Fibroblast of peridontal ligament (primary cell): ENCODE data around the gene ABCA3.
"Not testable (repeated sequence)": the region's sequence is repeated elsewhere in the genome, so short reads cannot be mapped to it uniquely, and the experiment has no call there.

Experiments used
- DNase-seq: peaks from one replicate; pipeline ENCODE4 v3.0.0-alpha.2; 2010; ENCODE audit errors: extremely low read depth

Gene ABCA3

DNA sequence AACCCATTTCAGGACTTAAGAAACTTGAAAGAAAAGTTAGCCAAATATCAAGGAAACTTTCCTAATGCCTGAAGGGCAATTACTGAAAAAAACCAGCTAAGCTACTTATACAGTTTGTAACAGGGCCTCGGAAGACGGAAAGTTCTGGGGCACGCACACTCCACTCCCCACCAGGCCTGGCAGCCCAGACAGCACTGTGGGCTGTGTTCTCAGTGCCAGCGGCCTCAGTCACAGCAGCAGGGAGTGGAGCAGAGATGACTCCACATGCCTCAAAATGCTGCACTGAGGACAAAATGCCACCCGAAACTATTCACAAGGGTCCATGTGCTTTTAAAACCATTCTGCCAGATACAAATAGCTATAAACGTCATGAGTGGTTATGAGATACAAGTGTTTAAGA lies 82.8 kb downstream of the ABCA3 start:
- no peak for DNase-seq

DNA sequence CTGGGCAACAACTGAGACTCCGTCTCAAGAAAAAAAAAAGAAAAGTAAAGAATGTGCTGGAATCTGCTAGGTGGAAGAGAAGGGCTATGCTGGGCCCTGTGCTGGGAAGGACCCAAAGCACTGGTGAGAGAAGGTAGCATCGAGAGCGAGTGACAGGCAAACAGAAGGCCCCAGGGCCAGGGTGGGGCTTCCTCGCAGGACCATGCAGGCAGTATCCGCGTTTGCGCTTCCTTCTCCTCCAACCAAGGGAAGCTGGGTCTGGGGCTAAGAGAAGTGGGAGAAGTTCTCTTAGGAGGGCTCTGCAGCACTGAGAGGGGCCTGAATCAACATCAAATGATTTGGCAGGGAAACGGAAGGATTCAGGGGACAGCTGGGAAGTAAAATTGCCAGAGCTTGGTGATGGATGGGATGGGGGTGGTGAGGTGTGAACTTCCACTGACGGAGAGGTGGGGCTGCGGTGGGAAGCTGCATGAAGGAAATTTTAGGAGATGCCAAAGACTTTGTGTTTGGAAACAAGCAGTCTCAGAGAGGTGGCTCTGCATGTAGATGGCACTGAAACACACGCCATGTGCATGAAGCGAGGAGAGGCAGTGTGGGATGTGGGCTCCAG lies 83.9 kb downstream of the ABCA3 start:
- DNase-seq: no peak

DNA sequence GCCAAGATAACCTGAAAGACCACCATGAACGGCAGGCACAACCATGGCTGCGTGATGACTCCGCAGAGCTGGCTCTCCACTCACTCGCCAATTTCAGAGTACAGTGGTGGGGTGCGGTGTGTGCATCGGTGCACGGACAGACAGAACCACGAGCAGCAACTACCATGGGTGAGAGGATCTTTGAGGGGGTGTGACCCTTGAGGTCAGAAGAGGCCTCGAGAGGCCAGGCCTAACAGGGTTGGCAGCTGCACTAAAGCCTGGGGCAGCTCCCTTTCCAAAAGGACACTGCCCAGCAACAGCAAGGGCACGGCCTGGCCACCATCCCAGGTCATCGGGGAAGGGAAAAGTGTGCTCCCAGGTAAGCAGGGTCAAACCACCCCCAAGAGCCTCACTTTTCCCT lies 87.2 kb downstream of the ABCA3 start:
- no peak for DNase-seq

DNA sequence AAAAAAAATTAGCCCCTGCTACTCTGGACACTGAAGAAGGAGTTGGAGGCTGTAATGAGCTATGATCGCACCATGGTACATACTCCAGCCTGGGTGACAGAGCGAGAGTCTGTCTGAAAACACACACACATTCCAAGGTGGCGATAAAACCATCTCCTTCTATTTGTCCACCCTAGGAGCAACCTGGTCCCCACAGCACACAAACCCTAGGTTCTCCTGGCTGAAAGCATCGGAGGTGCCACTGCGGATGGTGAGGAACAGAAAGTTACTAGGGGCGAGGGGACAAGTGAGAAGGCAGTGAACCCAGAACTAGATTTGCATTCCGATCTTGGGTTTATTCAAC lies 87.8 kb downstream of the ABCA3 start:
- DNase-seq: no peak

DNA sequence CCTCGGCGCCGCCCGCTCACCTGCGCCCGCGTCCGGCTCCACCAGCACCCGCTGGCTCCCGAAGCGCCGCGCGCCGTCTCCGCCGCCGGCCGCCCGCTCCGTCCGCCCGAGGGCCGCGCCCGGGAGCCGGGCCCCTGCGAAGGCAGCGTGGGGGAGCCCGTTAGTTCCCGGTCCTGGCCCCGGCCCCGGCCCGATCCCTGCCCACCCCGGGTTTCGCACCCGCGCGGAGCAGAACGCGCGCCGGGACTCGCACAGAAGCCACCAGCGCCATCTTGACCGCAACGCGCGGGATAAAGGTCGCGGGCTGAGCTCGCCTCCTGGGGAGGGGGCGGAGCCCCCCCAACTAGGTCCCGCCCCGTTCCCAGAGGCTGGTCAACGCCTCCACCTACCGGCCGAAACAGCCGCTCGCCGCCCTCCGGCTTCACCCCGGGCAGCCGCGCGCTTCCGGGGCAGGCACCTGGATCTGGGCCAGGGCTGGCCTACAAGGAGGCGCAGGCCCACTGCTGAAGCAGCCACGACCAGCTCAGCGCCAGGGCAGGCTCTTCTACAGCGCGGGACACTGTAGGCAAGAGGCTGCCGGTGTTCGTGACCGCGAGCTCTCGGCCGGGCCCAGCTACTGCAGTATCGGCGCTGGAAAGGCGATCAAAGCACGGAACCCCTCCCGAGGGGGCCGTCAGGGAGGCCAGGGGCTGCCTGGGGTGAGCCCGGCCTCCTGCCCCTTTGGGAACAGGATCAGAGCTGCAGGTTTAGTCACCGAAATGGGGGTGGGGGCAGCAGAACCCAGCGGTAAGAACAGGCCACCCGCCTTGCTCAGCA lies 89.0 kb downstream of the ABCA3 start, which contains the start of gene ECI1:
Gene ECI1 (minus strand): TSS at position 292 of the 816 bp plus-strand sequence. CDS start 21 bp downstream, at position 271.
- peak; percentile 92 for DNase-seq

DNA sequence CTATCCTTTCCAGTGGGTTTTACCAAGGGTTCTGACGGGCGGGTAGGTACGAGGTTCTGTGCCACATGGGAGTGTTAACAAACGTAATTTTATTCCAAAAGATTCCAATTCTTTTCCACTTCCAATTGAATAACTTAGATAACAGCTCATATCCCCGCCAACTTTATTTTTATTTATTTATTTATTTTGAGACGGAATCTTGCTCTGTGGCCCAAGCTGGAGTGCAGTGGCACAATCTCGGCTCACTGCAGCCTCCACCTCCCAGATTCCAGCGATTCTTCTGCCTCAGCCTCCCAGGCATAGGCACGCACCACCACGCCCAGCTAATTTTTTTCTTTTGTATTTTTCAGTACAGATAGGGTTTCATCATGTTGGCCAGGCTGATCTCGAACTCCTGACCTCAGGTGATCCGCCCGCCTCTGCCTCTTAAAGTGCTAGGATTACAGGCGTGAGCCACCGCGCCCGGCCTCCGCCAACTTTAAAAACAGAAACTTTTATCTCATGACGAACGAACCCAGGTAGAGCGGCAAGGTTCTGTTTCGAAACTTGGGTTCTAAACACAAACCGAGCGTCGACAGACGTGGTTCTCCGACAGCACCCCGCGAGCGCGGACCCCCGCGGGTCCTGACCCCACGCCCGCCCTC lies 89.8 kb downstream of the ABCA3 start:
- peak; percentile 12 for DNase-seq

DNA sequence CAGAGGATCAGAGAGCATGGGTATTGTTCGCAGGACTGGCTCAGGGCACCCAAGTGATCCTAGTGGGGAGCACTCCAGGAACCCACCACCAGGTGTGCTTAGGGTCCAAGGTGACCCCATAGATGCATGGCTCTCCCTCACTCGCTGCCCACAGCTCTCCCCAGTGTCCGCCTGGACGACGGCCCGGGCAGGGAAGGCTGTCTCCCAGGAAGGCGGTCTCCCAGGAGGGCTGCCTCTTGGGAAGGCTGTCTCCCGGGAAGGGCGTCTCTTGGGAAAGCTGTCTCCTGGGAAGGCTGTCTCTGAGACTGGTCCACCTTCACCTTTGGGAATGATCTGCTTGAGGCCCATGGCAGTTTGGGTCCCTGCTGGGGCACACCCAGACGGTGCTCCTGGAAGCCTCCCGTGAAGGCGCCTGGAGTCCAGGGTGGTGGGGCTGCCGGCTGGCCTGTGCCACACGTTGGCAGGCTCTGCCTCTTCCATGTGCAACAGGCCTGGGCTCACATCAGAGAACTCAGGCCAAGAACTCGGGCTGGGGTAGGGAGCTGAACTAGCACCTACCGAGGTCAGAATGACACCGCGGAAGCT lies 94.1 kb downstream of the ABCA3 start:
- DNase-seq: no peak

DNA sequence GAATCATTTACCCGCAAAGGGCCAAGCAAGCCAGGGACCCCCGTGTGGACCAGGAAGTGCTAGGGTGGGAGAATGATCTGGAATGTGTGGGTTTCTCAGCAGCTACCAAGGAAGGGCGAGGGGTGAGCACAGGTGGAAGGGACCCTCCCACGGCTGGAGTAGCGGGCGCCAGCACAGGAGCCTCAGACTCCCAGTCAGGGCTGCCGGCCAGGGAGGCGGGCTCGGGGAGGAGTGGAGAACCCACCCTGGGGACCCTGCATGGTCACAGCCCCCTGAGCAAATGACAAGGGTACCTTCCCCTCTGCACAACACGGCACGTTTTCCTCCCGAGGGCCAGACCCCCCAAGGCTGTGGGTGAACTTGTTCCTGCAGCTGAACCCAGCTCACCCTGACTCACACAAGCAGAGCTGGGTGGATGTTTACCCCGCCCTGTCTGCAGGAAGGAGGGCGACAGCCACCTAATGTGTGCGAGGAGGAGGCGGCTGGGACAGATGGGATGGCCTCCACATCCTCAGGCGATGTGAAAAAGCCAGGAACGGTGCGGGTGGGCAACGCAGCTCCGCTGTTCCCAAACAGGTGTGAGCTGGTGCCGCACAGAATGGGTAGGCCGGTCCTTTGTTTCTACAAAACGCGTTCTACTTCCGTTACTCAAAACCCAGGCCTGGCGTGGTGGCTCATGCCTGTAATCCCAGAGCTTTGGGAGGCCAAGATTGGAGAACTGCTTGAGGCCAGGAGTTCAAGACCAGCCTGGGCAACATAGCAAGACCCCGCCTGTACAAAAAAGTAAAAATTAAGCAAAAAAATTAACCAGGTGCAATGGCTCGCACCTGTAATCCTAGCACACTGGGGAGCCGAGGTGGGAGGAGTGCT lies 95.4 kb downstream of the ABCA3 start:
- DNase-seq: no peak

DNA sequence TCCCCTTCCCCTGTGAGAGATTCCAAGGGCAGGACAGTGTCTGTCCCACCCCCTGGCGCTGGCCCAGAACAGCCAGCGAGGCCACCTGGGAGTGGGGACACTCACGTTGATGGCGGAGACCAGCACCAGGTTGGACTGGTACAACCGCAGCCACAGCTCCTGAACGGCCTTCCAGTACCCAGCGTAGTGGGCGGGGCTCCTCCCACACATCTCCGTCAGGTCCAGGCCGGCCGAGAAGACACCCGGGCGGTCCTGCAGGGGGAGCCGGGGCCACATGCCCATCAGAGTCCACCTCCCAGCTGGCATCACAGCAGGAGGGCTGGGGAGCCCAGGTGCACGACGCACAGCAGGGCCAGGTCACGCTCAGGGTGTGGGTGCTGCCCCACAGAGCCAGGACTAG lies 96.2 kb downstream of the ABCA3 start:
- DNase-seq: no peak

DNA sequence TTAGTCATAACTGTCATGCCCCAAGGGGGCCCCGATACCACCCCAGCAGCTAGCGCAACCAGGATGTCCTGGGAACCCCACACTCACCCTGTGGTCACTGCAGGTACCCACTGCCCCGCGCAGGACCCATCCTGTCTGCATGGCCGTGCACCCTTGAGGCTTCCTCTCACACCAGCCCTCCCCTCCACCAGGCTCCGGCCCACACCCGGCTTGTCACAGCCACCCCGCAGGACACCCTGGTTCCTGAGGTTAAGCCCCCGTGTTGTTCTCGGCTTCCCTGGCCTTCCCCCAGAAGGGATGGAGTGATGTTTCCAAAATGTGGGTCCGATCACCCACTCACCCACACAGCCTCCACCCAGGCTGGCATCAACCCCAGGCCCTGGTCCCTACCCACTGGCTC lies 96.7 kb downstream of the ABCA3 start:
- no peak for DNase-seq

DNA sequence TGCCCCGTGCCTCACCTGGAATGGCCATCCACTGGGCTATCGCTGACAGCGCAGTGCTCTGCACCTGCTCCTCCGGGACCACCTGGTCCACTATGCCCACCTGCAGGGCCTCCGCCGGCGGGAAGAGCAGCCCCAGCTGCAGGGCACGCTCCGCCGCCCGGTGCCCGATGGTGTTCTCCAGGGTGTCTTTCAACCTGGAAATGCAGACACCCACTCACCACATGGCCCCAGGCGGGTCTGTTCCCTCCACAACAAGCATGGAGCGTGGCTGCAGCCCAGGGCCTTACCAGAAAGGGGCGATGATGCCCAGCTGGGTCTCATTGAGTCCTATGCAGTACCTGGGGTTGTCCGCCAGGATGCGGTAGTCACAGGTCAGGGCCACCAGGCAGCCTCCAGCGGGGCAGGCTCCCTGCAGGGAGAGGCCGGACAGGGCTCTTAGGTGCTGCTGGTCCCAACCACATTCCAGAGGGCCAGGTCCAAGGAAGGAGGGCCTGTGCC lies 97.4 kb downstream of the ABCA3 start:
- DNase-seq: no peak

DNA sequence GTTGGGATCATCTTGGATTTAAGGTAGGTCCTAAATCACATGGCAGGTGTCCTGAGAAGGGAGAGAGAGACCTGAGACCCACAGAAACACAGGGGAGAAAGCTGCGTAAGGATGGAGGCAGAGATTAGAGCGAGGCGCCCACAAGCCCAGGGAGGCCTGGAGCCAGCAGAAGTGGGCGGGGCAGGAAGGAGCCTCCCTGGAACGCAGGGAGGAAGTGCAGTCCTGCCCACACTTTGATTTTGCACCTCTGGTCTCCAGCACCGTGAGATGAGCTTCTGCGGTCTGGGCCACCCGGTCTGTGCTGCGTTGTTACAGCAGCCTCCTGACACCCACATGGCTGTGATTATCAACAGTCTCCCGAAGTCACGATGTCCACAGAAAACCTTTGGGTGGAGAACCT lies 97.9 kb downstream of the ABCA3 start:
- DNase-seq: no peak

DNA sequence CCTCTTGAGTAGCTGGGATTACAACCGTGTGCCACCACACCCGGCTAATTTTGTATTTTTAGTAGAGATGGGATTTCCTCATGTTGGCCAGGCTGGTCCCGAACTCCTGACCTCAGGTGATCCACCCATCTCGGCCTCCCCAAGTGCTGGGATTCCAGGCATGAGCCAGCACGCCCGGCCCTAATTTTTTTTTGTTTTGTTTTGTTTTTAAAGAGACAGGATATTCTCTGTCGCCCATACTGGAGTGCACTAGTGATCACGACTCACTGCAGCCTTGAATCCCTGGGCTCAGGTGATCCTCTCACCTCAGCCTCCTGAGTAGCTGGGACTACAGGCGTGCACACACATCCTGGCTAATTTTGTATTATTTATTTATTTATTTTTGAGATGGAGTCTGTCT lies 100.2 kb downstream of the ABCA3 start:
- DNase-seq: not testable (repeated sequence)

DNA sequence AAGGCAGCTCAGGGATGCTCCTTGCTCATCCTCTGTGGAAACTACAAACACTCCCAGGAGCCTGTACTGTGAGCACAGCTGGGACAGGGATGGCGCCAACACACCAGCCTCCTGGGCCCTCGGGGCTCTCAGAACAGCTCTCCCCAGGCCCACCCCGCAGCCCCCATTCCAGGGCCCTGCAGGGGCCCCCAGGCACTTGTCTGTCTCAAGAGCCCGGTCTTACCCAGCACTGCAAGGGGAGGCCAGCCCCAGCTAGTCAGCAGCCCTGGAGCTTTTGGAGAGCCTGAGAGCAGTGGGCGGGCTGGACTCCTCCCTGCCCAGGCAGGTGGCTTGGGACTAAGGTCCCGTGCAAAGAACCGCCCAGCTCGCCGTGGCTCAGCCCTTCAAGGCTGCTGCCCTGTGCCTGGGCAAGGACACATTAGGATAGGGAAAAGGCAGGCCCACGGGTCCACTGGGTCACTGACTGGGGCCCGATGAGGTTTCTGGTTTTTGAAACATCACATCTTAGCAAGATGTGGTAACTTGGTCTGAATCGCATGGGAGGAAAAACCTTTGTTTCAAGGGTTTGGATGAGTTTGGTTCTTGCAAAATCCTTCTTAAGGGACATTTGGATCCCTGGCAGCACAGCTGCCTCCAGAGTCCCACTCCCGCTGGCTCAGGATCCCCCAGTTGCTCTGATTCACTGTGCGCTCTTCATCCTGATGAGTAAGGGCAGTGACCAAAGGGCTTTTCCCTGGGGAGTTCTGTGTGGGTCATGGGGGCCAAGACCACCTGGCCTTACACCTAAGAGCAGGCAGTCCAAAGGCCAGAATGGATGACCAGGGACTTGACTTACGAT lies 101.5 kb downstream of the ABCA3 start:
- peak; percentile 9 for DNase-seq

DNA sequence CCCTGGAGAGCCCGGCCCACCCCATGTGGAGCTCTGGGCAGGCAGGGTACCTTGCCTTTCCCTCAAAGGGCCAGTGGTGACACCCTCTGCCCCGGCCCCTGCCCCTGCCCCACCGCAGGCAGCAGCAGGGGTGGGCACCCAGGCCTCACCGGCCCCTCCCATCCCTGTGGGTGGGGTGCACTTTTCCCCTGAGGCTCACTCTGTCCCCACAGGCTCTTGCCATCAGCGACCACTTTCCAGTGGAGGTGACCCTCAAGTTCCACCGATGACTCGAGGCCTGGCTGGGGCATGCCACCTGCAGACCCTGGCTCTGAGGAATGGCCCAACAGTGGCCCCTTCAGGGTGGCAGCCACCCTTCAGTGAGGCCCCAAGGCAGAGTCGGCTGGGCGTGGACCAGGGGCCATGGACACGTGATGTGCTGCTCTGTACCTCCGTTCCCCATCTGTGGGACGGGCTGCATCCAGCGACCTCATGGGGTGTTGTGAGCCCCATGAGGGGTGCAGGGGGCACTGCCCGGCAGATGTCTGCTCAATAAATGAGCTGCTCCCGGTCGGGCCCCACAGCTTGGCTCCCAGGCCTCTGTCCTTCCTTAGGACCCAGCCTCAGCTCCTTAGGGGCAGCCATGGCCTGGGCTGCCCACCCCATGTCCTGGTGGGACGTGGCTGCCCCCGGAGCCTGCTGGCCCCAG lies 102.2 kb downstream of the ABCA3 start:
- no peak for DNase-seq

DNA sequence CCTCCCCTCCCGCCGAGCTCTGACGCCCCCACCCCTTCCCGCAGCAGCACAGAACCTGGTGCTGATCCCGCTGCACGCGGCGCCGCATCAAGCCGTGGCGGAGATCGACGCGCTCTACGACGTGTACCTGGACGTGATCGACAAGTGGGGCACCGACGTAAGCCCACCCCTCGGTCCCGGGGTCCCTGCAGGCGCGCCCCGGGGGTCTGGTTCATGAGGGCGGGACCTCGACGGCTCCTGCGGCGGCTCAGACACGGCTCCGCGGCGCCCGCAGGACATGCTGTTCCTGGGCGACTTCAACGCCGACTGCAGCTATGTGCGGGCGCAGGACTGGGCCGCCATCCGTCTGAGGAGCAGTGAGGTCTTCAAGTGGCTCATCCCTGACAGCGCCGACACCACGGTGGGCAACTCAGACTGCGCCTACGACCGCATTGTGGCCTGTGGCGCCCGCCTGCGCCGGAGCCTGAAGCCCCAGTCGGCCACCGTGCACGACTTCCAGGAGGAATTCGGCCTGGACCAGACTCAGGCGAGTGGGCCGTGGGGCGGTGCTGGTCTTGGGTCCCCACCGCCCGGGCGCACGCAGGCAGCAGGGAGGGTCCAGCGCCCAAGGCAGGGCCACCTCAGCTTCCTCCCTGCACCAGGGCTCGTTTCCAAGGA lies 102.9 kb downstream of the ABCA3 start:
- DNase-seq: no peak

DNA sequence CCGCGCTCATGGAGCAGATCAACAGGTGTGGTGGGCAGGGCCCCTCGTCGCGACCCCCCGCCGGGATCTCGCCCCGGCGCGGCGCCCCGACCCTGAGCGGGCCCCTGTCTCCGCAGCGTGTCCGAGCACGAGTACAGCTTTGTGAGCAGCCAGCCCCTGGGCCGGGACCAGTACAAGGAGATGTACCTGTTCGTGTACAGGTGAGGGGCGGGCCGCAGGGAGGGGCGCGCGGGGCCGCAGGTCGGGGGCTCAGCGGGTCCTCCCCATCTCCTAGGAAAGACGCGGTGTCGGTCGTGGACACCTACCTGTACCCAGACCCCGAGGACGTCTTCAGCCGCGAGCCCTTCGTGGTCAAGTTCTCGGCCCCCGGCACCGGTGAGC lies 103.4 kb downstream of the ABCA3 start:
- no peak for DNase-seq

DNA sequence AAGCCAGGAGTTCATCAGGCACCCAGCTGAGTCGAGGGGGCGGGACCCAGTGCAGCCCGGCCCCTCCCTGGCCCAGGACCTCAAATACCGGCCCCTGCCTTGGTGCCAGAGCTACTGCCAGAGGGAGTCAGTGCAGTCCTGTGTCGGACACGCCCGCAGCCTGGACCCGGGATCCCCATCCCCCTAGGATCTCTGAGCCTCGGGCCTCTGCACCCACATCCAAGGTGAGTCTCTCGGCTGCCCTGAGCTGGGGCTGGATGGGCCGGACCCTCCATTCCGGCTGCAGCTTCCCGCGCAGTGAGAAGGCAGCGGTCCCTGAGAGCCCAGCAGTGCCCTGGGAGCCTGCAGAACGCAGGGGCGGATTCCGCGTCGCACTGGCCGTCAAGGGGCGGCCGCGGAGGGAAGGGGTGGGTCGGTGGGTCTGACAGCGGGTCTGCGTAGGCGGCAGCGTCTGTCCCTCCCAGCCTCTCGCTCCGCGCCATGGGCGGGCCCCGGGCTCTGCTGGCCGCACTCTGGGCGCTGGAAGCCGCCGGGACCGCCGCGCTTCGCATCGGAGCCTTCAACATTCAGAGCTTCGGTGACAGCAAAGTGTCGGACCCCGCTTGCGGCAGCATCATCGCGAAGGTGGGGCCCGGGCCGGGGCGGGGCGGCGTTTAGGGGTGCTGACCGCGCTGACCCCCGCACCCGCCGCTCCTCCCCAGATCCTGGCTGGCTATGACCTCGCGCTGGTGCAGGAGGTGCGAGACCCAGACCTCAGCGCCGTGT lies 104.0 kb downstream of the ABCA3 start, which contains the start of gene DNASE1L2:
Gene DNASE1L2 (plus strand): TSS at position 108 of the 765 bp plus-strand sequence. CDS start 373 bp downstream, at position 481.
- DNase-seq: no peak
